GM06990 (cell line): ENCODE measurements around the gene SKI.

Experiments
- DNase-seq: peaks from one replicate; pipeline ENCODE4 v3.0.0-alpha.2; 2011; ENCODE audit not compliant: insufficient read length; ENCODE audit errors: extremely low read depth
- H3K27me3 ChIP-seq: replicated peaks from 2 replicates; pipeline ENCODE4 v1.6.0; 2011; ENCODE audit warnings: low read length; ENCODE audit not compliant: control insufficient read depth, insufficient read depth
- H3K36me3 ChIP-seq: 2 replicates; pipeline ENCODE4 v1.5.1; 2011; ENCODE audit warnings: low read length; ENCODE audit not compliant: control insufficient read depth, insufficient read depth
- H3K4me3 ChIP-seq: replicated peaks from 2 replicates; pipeline ENCODE4 v1.5.1; 2011; ENCODE audit warnings: low read depth, mild to moderate bottlenecking, control low read depth, low read length
- TF ChIP-seq, protein P1 (sequence below): IDR thresholded peaks from 2 replicates; pipeline ENCODE4 v1.5.1; 2011; ENCODE audit warnings: low read length, control low read depth, mild to moderate bottlenecking, inconsistent platforms; ENCODE audit not compliant: insufficient read depth, poor library complexity, severe bottlenecking

The SKI gene

DNA sequence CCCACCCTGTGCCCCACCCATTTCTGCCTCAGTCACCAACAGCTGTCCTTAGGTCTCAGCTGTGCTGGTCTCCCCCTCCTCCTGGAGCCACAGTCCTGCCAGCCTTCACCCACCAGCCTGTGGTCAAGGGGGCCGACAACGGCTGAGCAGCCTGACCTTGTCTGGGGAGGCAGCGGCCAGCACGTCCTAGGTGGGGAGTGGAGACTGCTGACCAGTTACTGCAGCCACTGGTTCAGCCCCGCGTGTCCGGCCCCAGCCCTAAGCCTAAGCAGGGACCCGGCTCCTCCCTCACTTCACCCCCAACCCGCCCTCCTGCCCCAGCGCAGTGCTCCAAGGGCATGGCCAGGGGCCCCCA lies 84.0 kb downstream of the SKI start:
- TF ChIP-seq, protein P1, sequence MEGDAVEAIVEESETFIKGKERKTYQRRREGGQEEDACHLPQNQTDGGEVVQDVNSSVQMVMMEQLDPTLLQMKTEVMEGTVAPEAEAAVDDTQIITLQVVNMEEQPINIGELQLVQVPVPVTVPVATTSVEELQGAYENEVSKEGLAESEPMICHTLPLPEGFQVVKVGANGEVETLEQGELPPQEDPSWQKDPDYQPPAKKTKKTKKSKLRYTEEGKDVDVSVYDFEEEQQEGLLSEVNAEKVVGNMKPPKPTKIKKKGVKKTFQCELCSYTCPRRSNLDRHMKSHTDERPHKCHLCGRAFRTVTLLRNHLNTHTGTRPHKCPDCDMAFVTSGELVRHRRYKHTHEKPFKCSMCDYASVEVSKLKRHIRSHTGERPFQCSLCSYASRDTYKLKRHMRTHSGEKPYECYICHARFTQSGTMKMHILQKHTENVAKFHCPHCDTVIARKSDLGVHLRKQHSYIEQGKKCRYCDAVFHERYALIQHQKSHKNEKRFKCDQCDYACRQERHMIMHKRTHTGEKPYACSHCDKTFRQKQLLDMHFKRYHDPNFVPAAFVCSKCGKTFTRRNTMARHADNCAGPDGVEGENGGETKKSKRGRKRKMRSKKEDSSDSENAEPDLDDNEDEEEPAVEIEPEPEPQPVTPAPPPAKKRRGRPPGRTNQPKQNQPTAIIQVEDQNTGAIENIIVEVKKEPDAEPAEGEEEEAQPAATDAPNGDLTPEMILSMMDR, result no peak
- no peak overlapping the region for H3K4me3 ChIP-seq
- no peak for DNase-seq

DNA sequence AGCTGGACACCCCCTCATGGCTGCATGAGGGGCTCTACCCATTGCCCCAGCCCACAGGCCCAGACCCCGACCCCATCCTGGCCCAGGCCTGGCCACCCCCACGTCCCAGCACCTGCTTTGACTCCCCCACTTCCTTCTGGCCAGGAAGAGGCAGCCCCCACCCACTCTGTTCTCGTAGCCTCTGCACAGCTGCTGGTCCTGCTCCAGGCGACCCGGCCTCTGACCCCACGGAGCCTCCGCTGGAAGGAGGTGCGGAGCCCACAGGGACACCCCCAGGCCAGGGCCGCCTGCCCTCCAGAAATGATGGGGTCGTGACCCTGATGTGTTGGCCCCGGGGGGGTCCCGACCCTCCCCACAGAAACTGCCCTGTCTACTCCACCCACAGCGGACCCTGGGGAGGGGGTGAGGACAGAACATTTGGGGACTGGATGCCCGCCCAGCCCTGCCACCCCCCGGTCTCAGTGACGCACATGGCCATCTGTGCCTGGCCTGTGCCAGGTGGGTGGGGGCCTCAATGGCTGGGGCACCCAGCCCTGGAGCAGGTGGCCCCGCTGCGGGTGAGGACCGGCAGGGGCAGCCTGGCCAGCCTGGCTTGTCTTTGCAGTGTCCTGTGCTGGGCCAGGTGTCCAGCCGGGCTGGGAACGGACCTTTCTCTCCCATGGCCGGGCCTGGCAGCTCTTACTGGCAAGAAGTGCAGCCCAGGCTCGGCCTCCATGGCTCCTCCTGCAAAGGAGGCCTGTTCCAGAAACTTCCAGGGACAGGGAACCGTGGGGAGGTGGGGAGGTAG lies 84.6 kb downstream of the SKI start:
- TF ChIP-seq, protein P1, result no peak
- 0 out of 2 replicates have a peak, but pooled peaks cover 2% of the 10 kb centered on the region for H3K36me3 ChIP-seq
- no peak for DNase-seq

More for the DNA sequence above, 84.0 kb downstream of the SKI start:
- Histone ChIP-seq H3K27me3 (no peaks in the 10 kb centered on the region), H3K36me3 (peaks cover 2% of the 10 kb centered on the region; the same call in 1 of the 2 replicates)

DNA sequence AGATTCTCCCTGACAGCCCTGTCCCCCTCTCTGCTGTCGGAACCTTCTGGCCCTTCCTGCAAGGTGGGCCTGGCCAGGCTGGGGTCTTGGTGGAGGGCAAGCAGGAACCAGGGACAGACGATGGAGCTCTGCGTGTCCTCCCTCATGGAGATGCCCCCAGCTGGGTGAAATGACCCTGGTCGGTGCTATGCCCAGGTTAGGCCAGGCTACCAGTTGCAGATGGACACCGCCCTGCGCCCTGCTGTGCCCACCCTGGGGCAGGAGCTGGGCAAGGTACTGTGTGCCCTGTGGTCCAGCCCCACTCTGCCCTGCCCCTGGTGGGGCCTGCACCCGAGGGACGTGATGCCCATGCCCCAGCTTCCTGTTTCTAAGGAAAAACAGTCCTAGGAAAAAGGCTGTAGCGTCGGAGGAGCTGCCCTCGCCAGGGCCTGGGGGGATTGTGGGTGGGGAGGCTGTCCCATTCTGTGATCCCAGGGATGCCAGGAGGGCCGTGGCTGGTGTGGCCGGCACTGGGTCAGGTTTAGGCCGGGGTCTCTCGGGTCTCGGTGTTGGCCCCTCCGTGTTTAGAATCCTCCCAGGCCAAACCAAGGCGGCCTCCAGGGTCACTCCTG lies 85.6 kb downstream of the SKI start:
- Histone ChIP-seq H3K27me3 (no peaks in the 10 kb centered on the region), H3K4me3 (no peak overlapping the region), H3K36me3 (no peaks in the 10 kb centered on the region)
- TF ChIP-seq, protein P1, result no peak
- no peak for DNase-seq

More for the DNA sequence above, 84.6 kb downstream of the SKI start:
- Histone ChIP-seq H3K27me3 (no peaks in the 10 kb centered on the region), H3K4me3 (no peak overlapping the region)

DNA sequence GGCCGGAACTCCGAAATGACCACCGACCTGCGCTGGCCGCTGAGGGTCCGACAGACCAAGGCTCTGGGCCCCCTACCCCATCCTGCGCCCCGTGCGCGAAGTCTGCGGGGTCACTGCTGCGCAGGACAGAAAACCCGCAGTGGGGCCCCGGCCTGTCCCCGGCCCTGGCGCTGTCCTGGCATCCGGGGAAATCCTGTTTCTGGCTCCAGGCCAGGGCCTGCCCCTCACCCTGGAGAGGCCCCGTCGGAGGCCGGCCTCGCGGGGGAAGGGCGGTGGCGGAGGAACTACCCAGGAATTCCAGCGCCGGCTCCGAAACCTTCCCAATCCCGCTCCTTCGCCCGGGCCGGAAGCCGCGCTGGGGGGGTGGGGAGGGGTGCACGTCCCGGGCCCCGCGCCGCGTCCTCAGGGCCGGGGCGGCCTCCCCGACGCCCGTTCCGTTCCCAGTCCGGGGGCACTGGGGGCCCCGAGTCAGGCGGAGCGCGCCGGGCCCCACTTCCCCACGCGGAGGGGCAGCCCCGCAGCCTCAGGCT lies 86.2 kb downstream of the SKI start:
- H3K27me3 ChIP-seq, result no peaks in the 10 kb centered on the region
- no peaks in the 10 kb centered on the region for H3K36me3 ChIP-seq
- peak overlapping the region; percentile 56 for H3K4me3 ChIP-seq
- DNase-seq, result no peak
- TF ChIP-seq, protein P1, result no peak

DNA sequence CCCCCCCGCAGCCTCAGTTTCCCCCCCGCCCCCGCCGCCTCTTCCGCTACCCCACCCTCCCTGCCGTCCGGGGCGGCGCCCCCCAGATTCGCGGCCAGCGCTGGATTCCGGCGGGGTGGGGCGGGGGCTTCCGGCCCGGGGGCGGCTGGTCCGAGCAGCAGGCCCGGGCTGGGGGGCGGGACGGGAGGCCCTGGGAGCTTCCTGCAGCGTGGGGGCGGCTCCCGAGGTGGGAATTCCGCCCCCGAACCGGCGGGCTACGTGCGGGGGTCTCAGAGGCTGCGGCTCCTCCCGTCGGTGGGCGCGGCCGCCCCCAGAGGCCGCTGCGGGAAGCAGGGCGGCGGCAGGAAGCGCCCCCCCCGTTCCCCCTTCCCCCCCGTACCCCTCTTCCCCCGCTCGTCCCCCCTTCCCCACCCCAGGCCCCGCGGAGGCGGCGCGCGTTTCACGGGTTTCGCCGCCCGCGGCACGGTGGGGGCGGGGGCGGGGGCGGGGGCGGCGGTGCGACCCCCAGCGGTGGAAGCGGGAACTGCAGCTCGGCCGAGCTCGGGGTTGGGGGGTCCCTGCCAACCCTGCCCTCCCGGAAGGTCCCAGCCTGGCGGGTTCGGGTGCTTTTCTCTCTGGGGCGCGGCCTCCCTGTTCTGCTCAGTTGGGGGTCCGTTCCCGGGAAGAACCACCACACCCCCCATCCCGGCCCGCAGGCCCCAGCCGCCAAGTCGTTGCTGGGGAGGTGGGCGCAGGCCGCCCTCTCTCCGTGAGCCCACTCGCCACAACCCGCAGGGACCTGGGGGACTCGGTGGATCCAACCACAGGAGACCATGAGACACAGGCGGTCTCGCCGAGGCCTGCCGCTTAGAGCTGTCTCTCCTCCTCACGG lies 86.9 kb downstream of the SKI start:
- H3K27me3 ChIP-seq, result no peaks in the 10 kb centered on the region
- no peaks in the 10 kb centered on the region for H3K36me3 ChIP-seq
- peak; percentile 43 for DNase-seq

More for the DNA sequence above, 86.9 kb downstream of the SKI start:
- TF ChIP-seq, protein P1, result peak; percentile 70
- H3K4me3 ChIP-seq, result peak overlapping the region; percentile 56
